PFSK-1 (cell line): ENCODE results near the gene SLC66A2.

Experiments
- FOXP2 ChIP-seq: optimal IDR thresholded peaks from 2 replicates; pipeline ENCODE3; 2011; ENCODE audit warnings: borderline replicate concordance, control low read depth, inconsistent platforms; ENCODE audit not compliant: insufficient read depth; ENCODE audit errors: extremely low read length, extremely low read depth
- POLR2AphosphoS5 ChIP-seq: IDR thresholded peaks from 2 replicates; pipeline ENCODE4 v1.6.1; 2012; ENCODE audit warnings: low read depth, mild to moderate bottlenecking, control low read depth, low read length, moderate library complexity
- SIN3A ChIP-seq: IDR thresholded peaks from 2 replicates; pipeline ENCODE4 v1.6.1; 2012; ENCODE audit warnings: mild to moderate bottlenecking, low read length, moderate library complexity, borderline replicate concordance; ENCODE audit not compliant: insufficient read depth
- TAF1 ChIP-seq: IDR thresholded peaks from 2 replicates; pipeline ENCODE4 v1.6.1; 2012; ENCODE audit warnings: low read length, control low read depth, borderline replicate concordance; ENCODE audit not compliant: insufficient read depth
- TF ChIP-seq, protein P1 (sequence below), 2 experiments: IDR thresholded peaks; 2 replicates each; pipeline versions ENCODE4 v1.6.1 to v1.8.0; 2011 to 2012; ENCODE audit warnings: low read depth in 2 of 2, low read length in 2 of 2, control low read depth in 1 of 2, inconsistent platforms in 1 of 2, mild to moderate bottlenecking in 1 of 2, moderate library complexity in 1 of 2; ENCODE audit not compliant: insufficient read depth in 1 of 2

Gene SLC66A2

DNA sequence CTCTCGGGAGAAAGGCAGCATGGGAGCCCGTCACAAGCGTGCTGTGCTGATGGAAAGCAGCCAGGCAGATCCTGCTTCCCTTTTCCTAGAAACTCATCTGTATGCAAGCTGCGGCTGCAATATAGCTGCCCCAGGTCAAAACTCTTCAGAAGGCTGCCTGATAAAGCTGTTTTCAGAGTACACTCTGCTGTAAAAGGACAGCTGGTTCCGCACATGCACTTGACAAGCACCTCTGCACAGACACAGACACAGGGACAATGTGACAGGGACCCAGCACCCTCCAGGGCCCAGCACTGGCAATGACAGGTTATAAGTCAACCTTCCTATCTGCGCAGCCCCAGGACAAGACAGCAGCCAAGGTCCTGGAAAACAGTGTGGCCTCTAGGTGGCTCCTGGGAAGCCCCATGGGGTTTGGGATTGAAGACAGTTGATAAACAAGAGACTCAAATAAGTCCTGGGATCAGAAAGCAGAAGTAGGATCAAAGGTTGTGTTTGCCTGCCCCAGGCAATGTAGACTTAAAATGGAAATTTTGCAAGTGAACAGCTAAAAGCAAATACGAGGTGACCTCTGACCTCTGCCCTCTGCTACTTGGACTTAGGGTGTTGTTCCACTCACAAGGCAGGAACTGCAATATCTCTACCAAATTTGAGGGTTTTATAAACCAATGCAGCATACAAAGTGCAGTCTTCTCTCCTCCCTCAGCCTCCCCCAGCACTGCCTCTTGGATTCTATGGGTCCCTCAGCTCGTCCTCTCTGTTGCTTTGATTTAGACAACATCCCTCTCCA lies 16.9 kb downstream of the SLC66A2 start:
- TF ChIP-seq, protein P1, sequence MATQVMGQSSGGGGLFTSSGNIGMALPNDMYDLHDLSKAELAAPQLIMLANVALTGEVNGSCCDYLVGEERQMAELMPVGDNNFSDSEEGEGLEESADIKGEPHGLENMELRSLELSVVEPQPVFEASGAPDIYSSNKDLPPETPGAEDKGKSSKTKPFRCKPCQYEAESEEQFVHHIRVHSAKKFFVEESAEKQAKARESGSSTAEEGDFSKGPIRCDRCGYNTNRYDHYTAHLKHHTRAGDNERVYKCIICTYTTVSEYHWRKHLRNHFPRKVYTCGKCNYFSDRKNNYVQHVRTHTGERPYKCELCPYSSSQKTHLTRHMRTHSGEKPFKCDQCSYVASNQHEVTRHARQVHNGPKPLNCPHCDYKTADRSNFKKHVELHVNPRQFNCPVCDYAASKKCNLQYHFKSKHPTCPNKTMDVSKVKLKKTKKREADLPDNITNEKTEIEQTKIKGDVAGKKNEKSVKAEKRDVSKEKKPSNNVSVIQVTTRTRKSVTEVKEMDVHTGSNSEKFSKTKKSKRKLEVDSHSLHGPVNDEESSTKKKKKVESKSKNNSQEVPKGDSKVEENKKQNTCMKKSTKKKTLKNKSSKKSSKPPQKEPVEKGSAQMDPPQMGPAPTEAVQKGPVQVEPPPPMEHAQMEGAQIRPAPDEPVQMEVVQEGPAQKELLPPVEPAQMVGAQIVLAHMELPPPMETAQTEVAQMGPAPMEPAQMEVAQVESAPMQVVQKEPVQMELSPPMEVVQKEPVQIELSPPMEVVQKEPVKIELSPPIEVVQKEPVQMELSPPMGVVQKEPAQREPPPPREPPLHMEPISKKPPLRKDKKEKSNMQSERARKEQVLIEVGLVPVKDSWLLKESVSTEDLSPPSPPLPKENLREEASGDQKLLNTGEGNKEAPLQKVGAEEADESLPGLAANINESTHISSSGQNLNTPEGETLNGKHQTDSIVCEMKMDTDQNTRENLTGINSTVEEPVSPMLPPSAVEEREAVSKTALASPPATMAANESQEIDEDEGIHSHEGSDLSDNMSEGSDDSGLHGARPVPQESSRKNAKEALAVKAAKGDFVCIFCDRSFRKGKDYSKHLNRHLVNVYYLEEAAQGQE (IDR thresholded peaks at IDR 0.05; ENCODE audit: insufficient read depth in 1 of 2, low read depth in 2 of 2, low read length in 2 of 2), result no peak
- TF ChIP-seq SIN3A (no peak), TAF1 (no peak), POLR2AphosphoS5 (no peak), FOXP2 (no peak)

DNA sequence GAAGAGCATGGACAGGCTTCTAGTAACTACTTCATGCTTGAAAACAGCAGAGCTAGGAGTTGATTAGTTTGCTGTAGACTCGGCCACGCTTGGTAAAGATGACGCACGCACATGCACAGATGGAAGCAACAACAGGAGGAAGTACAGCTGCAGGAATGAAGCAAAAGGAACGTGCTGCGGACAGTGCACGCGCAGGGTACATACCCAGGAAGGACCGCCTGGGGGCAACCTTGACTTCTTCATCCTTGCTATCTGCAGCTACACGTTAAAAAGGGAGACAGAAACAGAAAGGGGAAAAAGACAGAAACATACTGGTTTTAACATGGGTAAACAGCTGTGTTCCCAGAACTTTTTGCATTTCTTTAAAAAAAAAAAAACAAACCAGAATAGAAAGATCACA lies 17.7 kb downstream of the SLC66A2 start:
- TF ChIP-seq POLR2AphosphoS5 (no peak), TAF1 (no peak), SIN3A (no peak), FOXP2 (peak; percentile 84)
- TF ChIP-seq, protein P1 (IDR thresholded peaks at IDR 0.05; ENCODE audit: insufficient read depth in 1 of 2, low read depth in 2 of 2, low read length in 2 of 2), result no peak

DNA sequence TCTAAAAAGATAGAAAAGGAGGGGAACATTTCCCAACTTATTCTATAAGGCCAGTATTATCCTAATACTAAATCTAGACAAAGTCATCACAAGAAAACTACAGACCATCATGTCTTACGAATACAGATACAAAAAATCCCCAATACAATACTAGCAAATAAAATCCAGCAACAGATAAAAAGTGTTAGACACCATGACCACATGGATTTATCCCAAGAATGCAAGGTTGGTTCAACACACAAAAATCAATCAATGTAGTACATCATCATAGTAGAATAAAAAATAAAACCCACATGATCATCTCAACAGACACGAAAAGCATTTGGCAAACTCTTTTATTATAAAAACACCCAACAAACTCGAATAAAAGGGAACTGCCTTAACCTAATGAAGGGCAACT lies 18.5 kb downstream of the SLC66A2 start:
- no peak for TF ChIP-seq TAF1
- TF ChIP-seq, protein P1 (IDR thresholded peaks at IDR 0.05; ENCODE audit: insufficient read depth in 1 of 2, low read depth in 2 of 2, low read length in 2 of 2), result no peak
- TF ChIP-seq FOXP2, result no peak
- no peak for TF ChIP-seq POLR2AphosphoS5
- no peak for TF ChIP-seq SIN3A

DNA sequence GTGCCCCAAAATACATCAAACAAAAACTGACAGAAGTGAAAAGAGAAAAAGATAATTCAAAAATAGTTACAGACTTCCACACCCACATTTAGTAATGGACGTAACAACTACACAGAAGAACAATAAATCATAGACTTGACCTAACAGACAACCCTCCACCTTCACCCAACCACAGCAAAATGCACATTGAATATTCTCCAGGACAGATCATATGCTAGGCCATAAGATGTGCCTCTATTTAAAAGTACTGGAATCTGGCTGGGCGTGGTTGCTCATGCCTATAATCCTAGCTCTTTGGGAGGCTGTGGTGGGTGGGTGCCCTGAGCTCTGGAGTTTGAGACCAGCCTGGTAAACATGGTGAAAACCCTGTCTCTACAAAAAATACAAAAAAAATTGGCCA lies 20.0 kb downstream of the SLC66A2 start:
- TF ChIP-seq SIN3A (no peak), FOXP2 (no peak), TAF1 (no peak), POLR2AphosphoS5 (no peak)
- TF ChIP-seq, protein P1 (IDR thresholded peaks at IDR 0.05; ENCODE audit: insufficient read depth in 1 of 2, low read depth in 2 of 2, low read length in 2 of 2), result no peak
